Osteoblast (primary cell): ENCODE data around the gene SPHK2. TPM values are rescaled to one million over a fixed set of nuclear protein-coding genes. Genes with fewer than 3 reads are reported as not detected.

Experiments
- DNase-seq: peaks from one replicate; pipeline ENCODE4 v3.0.0; 2011; ENCODE audit warnings: low spot score, mixed read lengths; ENCODE audit not compliant: insufficient read length; ENCODE audit errors: missing footprints
- H2AFZ ChIP-seq: 2 replicates; pipeline ENCODE4 v1.6.0; 2011; ENCODE audit warnings: mild to moderate bottlenecking, low read length
- H3K27ac ChIP-seq: 2 replicates; pipeline ENCODE4 v1.5.1; 2011; ENCODE audit warnings: mild to moderate bottlenecking, low read depth, low read length, moderate library complexity
- H3K27me3 ChIP-seq: 2 replicates; pipeline ENCODE4 v1.6.0; 2012; ENCODE audit warnings: mild to moderate bottlenecking, control low read depth, inconsistent platforms, low read length, moderate library complexity; ENCODE audit not compliant: insufficient read depth
- H3K36me3 ChIP-seq: 2 replicates; pipeline ENCODE4 v1.5.1; 2011; ENCODE audit warnings: mild to moderate bottlenecking, low read length, control low read depth, moderate library complexity; ENCODE audit not compliant: insufficient read depth
- H3K4me1 ChIP-seq: 2 replicates; pipeline ENCODE4 v1.5.1; 2011; ENCODE audit warnings: mild to moderate bottlenecking, low read length, control low read depth, moderate library complexity; ENCODE audit not compliant: insufficient read depth
- H3K4me2 ChIP-seq: 2 replicates; pipeline ENCODE4 v1.6.0; 2011; ENCODE audit warnings: mild to moderate bottlenecking, low read length; ENCODE audit not compliant: insufficient read depth
- H3K4me3 ChIP-seq: fragments of 200-600 bp; sonication (generic); 3 replicates; pipeline ENCODE4 v1.5.1; 2012; ENCODE audit warnings: mild to moderate bottlenecking, low read length, inconsistent platforms; ENCODE audit not compliant: insufficient read depth
- H3K79me2 ChIP-seq: 2 replicates; pipeline ENCODE4 v1.6.0; 2012; ENCODE audit warnings: mild to moderate bottlenecking, low read length, control low read depth, inconsistent platforms; ENCODE audit not compliant: insufficient read depth
- H3K9me3 ChIP-seq: 2 replicates; pipeline ENCODE4 v1.5.1; 2011; ENCODE audit warnings: low read depth, low read length, control low read depth
- H4K20me1 ChIP-seq: 2 replicates; pipeline ENCODE4 v1.6.0; 2012; ENCODE audit warnings: mild to moderate bottlenecking, low read length, control low read depth; ENCODE audit not compliant: insufficient read depth
- CTCF ChIP-seq: IDR thresholded peaks from 2 replicates; pipeline ENCODE4 v1.5.1; 2011; ENCODE audit warnings: mild to moderate bottlenecking, low read depth, low read length, moderate library complexity; ENCODE audit errors: extremely low read depth
- total RNA-seq: library from RNA; depleted of rRNA; stranded (reverse); fragments of >200 nt; gene quantifications from 2 replicates; pipeline ENCODE4 v1.2.3, GENCODE V29; 2012

Gene SPHK2
- total RNA-seq, 1 donor, result 13.0 TPM

- TF ChIP-seq CTCF, result no peak
- Histone ChIP-seq H3K4me1 (no peaks in the 10 kb centered on the region), H3K4me2 (no peak overlapping the region), H2AFZ (no peak overlapping the region), H4K20me1 (no peaks in the 10 kb centered on the region), H3K79me2 (no peaks in the 10 kb centered on the region), H3K36me3 (no peaks in the 10 kb centered on the region), H3K27ac (no peak overlapping the region), H3K27me3 (no peaks in the 10 kb centered on the region), H3K4me3 (no peak overlapping the region), H3K9me3 (no peaks in the 10 kb centered on the region)
- DNase-seq, result peak; percentile 50
These were observed 18.5 kb upstream of the SPHK2 start for GRCh38 chr19:48600679-48601417.

GRCh38 chr19:48603001-48603400 lies 16.3 kb upstream of the SPHK2 start:
- H3K79me2 ChIP-seq, result no peaks in the 10 kb centered on the region
- DNase-seq, result peak; percentile 91
- no peak overlapping the region for H3K4me3 ChIP-seq
- H4K20me1 ChIP-seq, result no peaks in the 10 kb centered on the region
- H3K27me3 ChIP-seq, result no peaks in the 10 kb centered on the region
- no peaks in the 10 kb centered on the region for H3K36me3 ChIP-seq
- no peak for TF ChIP-seq CTCF
- H3K27ac ChIP-seq, result no peak overlapping the region
- H3K4me2 ChIP-seq, result no peak overlapping the region
- H3K4me1 ChIP-seq, result no peaks in the 10 kb centered on the region
- H2AFZ ChIP-seq, result no peak overlapping the region
- no peaks in the 10 kb centered on the region for H3K9me3 ChIP-seq

- H2AFZ ChIP-seq, result no peak overlapping the region
- DNase-seq, result no peak
- H3K36me3 ChIP-seq, result no peaks in the 10 kb centered on the region
- no peaks in the 10 kb centered on the region for H3K27me3 ChIP-seq
- no peaks in the 10 kb centered on the region for H3K4me1 ChIP-seq
- H3K4me2 ChIP-seq, result no peak overlapping the region
- H4K20me1 ChIP-seq, result no peaks in the 10 kb centered on the region
- no peaks in the 10 kb centered on the region for H3K79me2 ChIP-seq
- H3K27ac ChIP-seq, result no peak overlapping the region
- H3K4me3 ChIP-seq, result no peak overlapping the region
- H3K9me3 ChIP-seq, result no peaks in the 10 kb centered on the region
- no peak for TF ChIP-seq CTCF
These were observed 15.9 kb upstream of the SPHK2 start for GRCh38 chr19:48603449-48603848.

- TF ChIP-seq CTCF, result no peak
- no peak overlapping the region for H3K4me2 ChIP-seq
- H3K4me3 ChIP-seq, result no peak overlapping the region
- H3K27ac ChIP-seq, result no peak overlapping the region
- H3K36me3 ChIP-seq, result no peaks in the 10 kb centered on the region
- peak; percentile 39 for DNase-seq
- H3K27me3 ChIP-seq, result no peaks in the 10 kb centered on the region
- no peaks in the 10 kb centered on the region for H3K9me3 ChIP-seq
- no peak overlapping the region for H2AFZ ChIP-seq
- H4K20me1 ChIP-seq, result no peaks in the 10 kb centered on the region
- H3K4me1 ChIP-seq, result no peaks in the 10 kb centered on the region
- no peaks in the 10 kb centered on the region for H3K79me2 ChIP-seq
These were observed 15.5 kb upstream of the SPHK2 start for GRCh38 chr19:48603850-48604249.
